Thoracic aorta (tissue), 2 donors: ENCODE data around the gene LBH. TPM values are rescaled to one million over a fixed set of nuclear protein-coding genes. Genes with fewer than 3 reads are reported as not detected.

Source experiments
- ATAC-seq: fragments of 150-250 bp; one replicate; pipeline ENCODE4 v1.8.0; 2017; ENCODE audit warnings: low read depth; ENCODE audit not compliant: insufficient number of reproducible peaks, low FRiP score
- DNase-seq: peaks from one replicate; pipeline ENCODE4 v3.0.0-alpha.2; 2020; ENCODE audit warnings: low spot score
- H3K27ac ChIP-seq, 2 donors: fragments of 200-600 bp; sonication (generic); 1 replicate in 1 of 2; 2 replicates in 1 of 2; pipeline ENCODE4 v1.5.1; 2016; ENCODE audit warnings: mild to moderate bottlenecking in 2 of 2, moderate library complexity in 2 of 2
- H3K27me3 ChIP-seq: fragments of 200-600 bp; sonication (generic); replicated peaks from 2 replicates; pipeline ENCODE4 v1.6.0; 2016; ENCODE audit warnings: mild to moderate bottlenecking; ENCODE audit not compliant: insufficient read depth
- H3K36me3 ChIP-seq: fragments of 200-600 bp; sonication (generic); one replicate; pipeline ENCODE4 v1.5.1; 2016
- H3K4me1 ChIP-seq, 2 donors: fragments of 200-600 bp; sonication (generic); 1 replicate in 1 of 2; 2 replicates in 1 of 2; pipeline versions ENCODE4 v1.5.1 to v1.6.0; 2016; ENCODE audit warnings: low read depth in 2 of 2, mild to moderate bottlenecking in 1 of 2; ENCODE audit not compliant: control insufficient read depth in 1 of 2
- H3K4me3 ChIP-seq: fragments of 200-600 bp; sonication (generic); 2 replicates; pipeline ENCODE4 v1.5.1; 2016; ENCODE audit warnings: mild to moderate bottlenecking
- H3K9me3 ChIP-seq: fragments of 200-600 bp; sonication (generic); 2 replicates; pipeline ENCODE4 v1.5.1; 2016
- CTCF ChIP-seq: fragments of 200-600 bp; sonication (generic); IDR thresholded peaks from one replicate; pipeline ENCODE4 v1.5.1; 2019; ENCODE audit warnings: antibody characterized with exemption
- total RNA-seq, 2 donors: library from RNA; depleted of rRNA; stranded (reverse); fragments of >200 nt; gene quantifications; one replicate each; pipeline versions ENCODE4 v1.1.0 to v1.2.3, GENCODE V29; 2016

Gene LBH
- total RNA-seq, 2 donors from 2014 or later: 121 to 210 TPM

DNA sequence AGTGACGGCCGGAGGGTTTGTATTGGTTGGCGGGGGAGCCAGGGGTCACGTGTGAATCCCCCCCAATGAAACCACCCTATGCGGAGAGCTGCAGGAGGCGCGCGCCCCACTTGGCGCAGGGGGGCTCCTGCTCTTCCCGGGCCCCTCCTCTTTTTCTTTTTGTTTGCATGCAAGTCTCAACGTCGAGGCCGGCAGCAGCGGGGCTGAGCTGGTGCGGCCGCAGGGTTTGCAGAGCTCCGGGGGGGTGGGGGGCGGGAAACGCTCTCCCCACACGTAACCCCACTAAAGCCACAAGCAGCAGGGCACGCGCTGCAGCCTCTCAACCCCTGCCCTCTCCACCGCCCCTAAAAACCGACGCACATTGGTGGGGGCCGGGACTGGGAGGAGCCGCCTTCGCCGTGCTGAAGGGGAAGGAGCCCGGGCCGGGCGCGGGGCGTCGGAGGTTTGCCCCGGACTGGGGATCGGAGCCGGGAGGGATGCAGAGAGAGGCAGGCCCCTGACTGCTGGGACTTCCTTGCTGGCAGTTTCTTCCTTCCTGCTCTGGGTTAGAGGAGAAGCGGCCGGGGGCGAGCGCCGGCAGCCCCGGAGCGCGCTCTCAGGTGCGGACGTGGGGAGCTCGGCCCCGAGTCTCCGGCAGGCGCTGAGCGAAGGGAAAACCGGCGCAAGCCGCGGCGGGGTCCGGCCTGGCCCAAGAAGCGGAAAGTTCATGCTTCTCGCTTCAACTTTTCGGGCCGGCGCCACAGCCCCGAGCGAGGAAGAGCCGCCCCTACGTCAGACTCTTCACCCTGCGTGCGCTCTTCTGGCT lies 864 bp downstream of the LBH start:
- H3K4me1 ChIP-seq: peaks cover 28 to 43% of the 10 kb centered on the region in 2 donors
- H3K9me3 ChIP-seq: no peaks in the 10 kb centered on the region
- no peaks in the 10 kb centered on the region for H3K27me3 ChIP-seq
- ATAC-seq (no peak), DNase-seq (no peak)
- H3K27ac ChIP-seq: peak overlapping the region; percentile 92 to 96
- no peaks in the 10 kb centered on the region for H3K36me3 ChIP-seq
- peak overlapping the region; percentile 99 for H3K4me3 ChIP-seq
- no peak for TF ChIP-seq CTCF

- no peaks in the 10 kb centered on the region for H3K9me3 ChIP-seq
- no peak for TF ChIP-seq CTCF
- peak overlapping the region; percentile 99 for H3K4me3 ChIP-seq
- H3K36me3 ChIP-seq: no peaks in the 10 kb centered on the region
- H3K27ac ChIP-seq: peak overlapping the region; percentile 92 to 96
- H3K27me3 ChIP-seq: no peaks in the 10 kb centered on the region
- H3K4me1 ChIP-seq: peaks cover 34 to 45% of the 10 kb centered on the region in 2 donors
- no peak for DNase-seq
- no peak for ATAC-seq
These were observed 1.4 kb downstream of the LBH start for GRCh38 chr2:30232801-30233130.

GRCh38 chr2:30233271-30234009 lies 2.1 kb downstream of the LBH start:
- Histone ChIP-seq H3K9me3 (no peaks in the 10 kb centered on the region), H3K36me3 (peaks cover 3% of the 10 kb centered on the region), H3K4me1 (peaks cover 40 to 52% of the 10 kb centered on the region in 2 donors), H3K27ac (peak overlapping the region; percentile 92 to 96), H3K27me3 (no peaks in the 10 kb centered on the region), H3K4me3 (peak overlapping the region; percentile 99)
- ATAC-seq (no peak), DNase-seq (no peak)
- no peak for TF ChIP-seq CTCF

- peaks cover 50 to 61% of the 10 kb centered on the region in 2 donors for H3K4me1 ChIP-seq
- no peaks in the 10 kb centered on the region for H3K27me3 ChIP-seq
- H3K4me3 ChIP-seq: peak overlapping the region; percentile 99
- peaks cover 4% of the 10 kb centered on the region for H3K36me3 ChIP-seq
- peak overlapping the region; percentile 92 to 96 for H3K27ac ChIP-seq
- TF ChIP-seq CTCF: no peak
- ATAC-seq (no peak), DNase-seq (peak; percentile 52)
- no peaks in the 10 kb centered on the region for H3K9me3 ChIP-seq
These were observed 3.0 kb downstream of the LBH start for GRCh38 chr2:30234180-30234971.
